ENCODE measurements around the gene CMTM4. TPM values are rescaled to one million over a fixed set of nuclear protein-coding genes. Genes with fewer than 3 reads are reported as not detected.

CMTM4 gene
- polyA plus RNA-seq, 1 donor from 2014 or later, result 27.2 TPM

- no peaks in the 10 kb centered on the region for H4K20me1 ChIP-seq (ENCODE audit: insufficient read depth)
- no peaks in the 10 kb centered on the region for H3K9me2 ChIP-seq (ENCODE audit: insufficient read depth, low read length)
- no peak overlapping the region for H3K4me2 ChIP-seq (ENCODE audit: low read length)
- TF ChIP-seq POLR2AphosphoS5 (IDR thresholded peaks at IDR 0.05) (no peak), EP300 (conservative IDR thresholded peaks at IDR 0.05; ENCODE audit: poor library complexity, severe bottlenecking) (no peak), REST (IDR thresholded peaks at IDR 0.05; ENCODE audit: borderline replicate concordance) (no peak), EZH2 (IDR thresholded peaks at IDR 0.05; ENCODE audit: borderline replicate concordance, insufficient read depth, low read length, poor library complexity, severe bottlenecking) (no peak), SMC3 (conservative IDR thresholded peaks at IDR 0.05; ENCODE audit: poor library complexity) (no peak), CTCF (IDR thresholded peaks at IDR 0.05; ENCODE audit: poor library complexity, severe bottlenecking) (no peak), MXI1 (conservative IDR thresholded peaks at IDR 0.05; ENCODE audit: poor library complexity, severe bottlenecking) (no peak), RAD21 (conservative IDR thresholded peaks at IDR 0.05) (no peak), TAF1 (IDR thresholded peaks at IDR 0.05; ENCODE audit: low read depth) (no peak)
- H3F3A ChIP-seq (ENCODE audit: insufficient read depth, low read length, poor library complexity, severe bottlenecking), result no peaks in the 10 kb centered on the region
- H3K9ac ChIP-seq (ENCODE audit: low read length), result no peak overlapping the region
- H3K79me2 ChIP-seq (replicated peaks; ENCODE audit: insufficient read depth, low read length), result no peaks in the 10 kb centered on the region
- H3K27me3 ChIP-seq (ENCODE audit: insufficient read depth, low read depth, low read length), result no peaks in the 10 kb centered on the region
- no peak overlapping the region for H2AFZ ChIP-seq (ENCODE audit: low read depth, low read length)
- H3K27ac ChIP-seq (ENCODE audit: low read length), result no peak overlapping the region
- no peak overlapping the region for H3K4me3 ChIP-seq (ENCODE audit: low read length)
- no peaks in the 10 kb centered on the region for H3K36me3 ChIP-seq (ENCODE audit: insufficient read depth, low read length)
- no peaks in the 10 kb centered on the region for H3K9me3 ChIP-seq (ENCODE audit: low read length)
These were observed 58.7 kb downstream of the CMTM4 start for GRCh38 chr16:66637806-66638205.

GRCh38 chr16:66636199-66636598 lies 60.3 kb downstream of the CMTM4 start:
- Histone ChIP-seq H2AFZ (ENCODE audit: low read depth, low read length) (no peak overlapping the region), H4K20me1 (ENCODE audit: insufficient read depth) (no peaks in the 10 kb centered on the region), H3K9me2 (ENCODE audit: insufficient read depth, low read length) (no peaks in the 10 kb centered on the region), H3K79me2 (replicated peaks; ENCODE audit: insufficient read depth, low read length) (no peaks in the 10 kb centered on the region), H3K27me3 (ENCODE audit: insufficient read depth, low read depth, low read length) (no peaks in the 10 kb centered on the region), H3K9me3 (ENCODE audit: low read length) (no peaks in the 10 kb centered on the region), H3F3A (ENCODE audit: insufficient read depth, low read length, poor library complexity, severe bottlenecking) (no peaks in the 10 kb centered on the region), H3K4me2 (ENCODE audit: low read length) (no peak overlapping the region), H3K27ac (ENCODE audit: low read length) (no peak overlapping the region), H3K4me3 (ENCODE audit: low read length) (no peak overlapping the region), H3K9ac (ENCODE audit: low read length) (no peak overlapping the region), H3K36me3 (ENCODE audit: insufficient read depth, low read length) (no peaks in the 10 kb centered on the region)
- no peak for TF ChIP-seq CTCF (IDR thresholded peaks at IDR 0.05; ENCODE audit: poor library complexity, severe bottlenecking)
- TF ChIP-seq RAD21 (conservative IDR thresholded peaks at IDR 0.05), result no peak
- TF ChIP-seq EP300 (conservative IDR thresholded peaks at IDR 0.05; ENCODE audit: poor library complexity, severe bottlenecking), result no peak
- TF ChIP-seq TAF1 (IDR thresholded peaks at IDR 0.05; ENCODE audit: low read depth), result no peak
- no peak for TF ChIP-seq SMC3 (conservative IDR thresholded peaks at IDR 0.05; ENCODE audit: poor library complexity)
- no peak for TF ChIP-seq MXI1 (conservative IDR thresholded peaks at IDR 0.05; ENCODE audit: poor library complexity, severe bottlenecking)
- TF ChIP-seq EZH2 (IDR thresholded peaks at IDR 0.05; ENCODE audit: borderline replicate concordance, insufficient read depth, low read length, poor library complexity, severe bottlenecking), result no peak
- TF ChIP-seq REST (IDR thresholded peaks at IDR 0.05; ENCODE audit: borderline replicate concordance), result no peak
- no peak for TF ChIP-seq POLR2AphosphoS5 (IDR thresholded peaks at IDR 0.05)
